Ascending aorta (tissue), 2 donors: ENCODE results near the gene PNRC2. TPM values are rescaled to one million over a fixed set of nuclear protein-coding genes. Genes with fewer than 3 reads are reported as not detected.
"Not testable (repeated sequence)": the region's sequence is repeated elsewhere in the genome, so short reads cannot be mapped to it uniquely, and the experiment has no call there.

ENCODE experiments used
- DNase-seq, 2 donors: peaks; one replicate each; pipeline ENCODE4 v3.0.0-alpha.2; 2019; ENCODE audit warnings: low spot score in 2 of 2
- H3K27ac ChIP-seq, 2 donors: fragments of 200-600 bp; sonication (generic); one replicate each; pipeline ENCODE4 v1.5.1; 2016 to 2017; ENCODE audit warnings: mild to moderate bottlenecking in 1 of 2
- H3K27me3 ChIP-seq: fragments of 200-600 bp; sonication (generic); one replicate; pipeline ENCODE4 v1.5.1; 2017
- H3K36me3 ChIP-seq, 2 donors: fragments of 200-600 bp; sonication (generic); one replicate each; pipeline ENCODE4 v1.5.1; 2016
- H3K4me1 ChIP-seq, 2 donors: fragments of 200-600 bp; sonication (generic); one replicate each; pipeline ENCODE4 v1.5.1; 2016 to 2017; ENCODE audit warnings: mild to moderate bottlenecking in 1 of 2
- H3K4me3 ChIP-seq, 2 donors: fragments of 200-600 bp; sonication (generic); one replicate each; pipeline ENCODE4 v1.5.1; 2016 to 2017; ENCODE audit warnings: mild to moderate bottlenecking in 1 of 2
- H3K9me3 ChIP-seq, 2 donors: fragments of 200-600 bp; sonication (generic); one replicate each; pipeline ENCODE4 v1.5.1; 2016
- intact Hi-C: fragments of 100-400 bp; cut with DNase I; formaldehyde crosslinking; loops from one replicate; pipeline ENCODE4 v1.15.1; 2023
- total RNA-seq: library from RNA; depleted of rRNA; stranded (reverse); fragments of >200 nt; gene quantifications from one replicate; pipeline ENCODE4 v1.1.0, GENCODE V29; 2016
- TF ChIP-seq, protein P1 (sequence below), 3 experiments: fragments of 200-600 bp in 2 of 3; fragments of 450-650 bp in 1 of 3; sonication (generic) in 2 of 3; IDR thresholded peaks; one replicate each; pipeline ENCODE4 v1.5.1; 2016 to 2019; ENCODE audit warnings: antibody characterized with exemption in 3 of 3, mild to moderate bottlenecking in 1 of 3, moderate library complexity in 1 of 3

Gene PNRC2
- total RNA-seq, 1 donor from 2014 or later: 62.7 TPM

DNA sequence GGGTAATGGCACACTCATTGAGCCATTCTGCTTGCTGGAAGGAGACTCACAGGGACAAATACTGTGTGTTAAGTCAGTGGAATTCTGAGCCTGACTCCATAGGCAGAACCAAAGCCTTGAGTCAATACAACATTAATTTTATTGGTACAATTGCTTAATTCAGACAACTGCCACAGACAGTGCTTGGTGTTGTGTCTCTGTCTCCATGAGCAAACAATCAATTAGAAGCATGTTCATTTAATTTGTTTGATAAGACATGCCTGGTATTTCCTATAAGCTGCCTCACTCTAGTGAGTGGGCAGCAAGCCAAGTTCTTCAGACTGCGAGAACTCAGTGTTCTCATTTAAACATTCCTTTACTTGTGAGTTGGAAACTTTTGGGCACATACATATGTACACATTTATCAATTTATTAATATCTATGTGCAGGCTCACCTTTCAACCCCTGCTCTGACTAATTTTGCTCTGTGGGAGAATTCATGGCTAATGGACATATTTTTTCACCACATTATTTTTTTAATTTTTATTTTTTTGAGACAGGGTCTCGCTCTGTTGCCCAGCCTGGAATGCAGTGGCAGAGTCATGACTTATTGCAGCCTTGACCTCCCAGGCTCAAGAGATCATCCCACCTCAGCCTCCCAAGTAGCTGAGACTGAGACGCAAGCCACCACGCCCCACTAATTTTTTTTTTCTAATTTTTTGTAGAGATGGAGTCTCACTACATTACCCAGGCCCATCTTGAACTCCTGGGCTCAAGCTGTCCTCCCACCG, 25.0 kb downstream of the PNRC2 start:
- no peak for DNase-seq
- no peak overlapping the region for H3K4me3 ChIP-seq
- intact Hi-C loops: loop anchor here (5.0 kb wide), 1 partner anchor 502 kb away; the partner anchor contains the start of gene ASAP3
- H3K27ac ChIP-seq: peak overlapping the region; percentile 63 to 69
- TF ChIP-seq, protein P1, sequence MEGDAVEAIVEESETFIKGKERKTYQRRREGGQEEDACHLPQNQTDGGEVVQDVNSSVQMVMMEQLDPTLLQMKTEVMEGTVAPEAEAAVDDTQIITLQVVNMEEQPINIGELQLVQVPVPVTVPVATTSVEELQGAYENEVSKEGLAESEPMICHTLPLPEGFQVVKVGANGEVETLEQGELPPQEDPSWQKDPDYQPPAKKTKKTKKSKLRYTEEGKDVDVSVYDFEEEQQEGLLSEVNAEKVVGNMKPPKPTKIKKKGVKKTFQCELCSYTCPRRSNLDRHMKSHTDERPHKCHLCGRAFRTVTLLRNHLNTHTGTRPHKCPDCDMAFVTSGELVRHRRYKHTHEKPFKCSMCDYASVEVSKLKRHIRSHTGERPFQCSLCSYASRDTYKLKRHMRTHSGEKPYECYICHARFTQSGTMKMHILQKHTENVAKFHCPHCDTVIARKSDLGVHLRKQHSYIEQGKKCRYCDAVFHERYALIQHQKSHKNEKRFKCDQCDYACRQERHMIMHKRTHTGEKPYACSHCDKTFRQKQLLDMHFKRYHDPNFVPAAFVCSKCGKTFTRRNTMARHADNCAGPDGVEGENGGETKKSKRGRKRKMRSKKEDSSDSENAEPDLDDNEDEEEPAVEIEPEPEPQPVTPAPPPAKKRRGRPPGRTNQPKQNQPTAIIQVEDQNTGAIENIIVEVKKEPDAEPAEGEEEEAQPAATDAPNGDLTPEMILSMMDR (IDR thresholded peaks at IDR 0.05): no peak
- peaks cover 0 to 17% of the 10 kb centered on the region in 2 donors for H3K4me1 ChIP-seq
- no peaks in the 10 kb centered on the region for H3K36me3 ChIP-seq
- H3K27me3 ChIP-seq: no peaks in the 10 kb centered on the region
- no peaks in the 10 kb centered on the region for H3K9me3 ChIP-seq

DNA sequence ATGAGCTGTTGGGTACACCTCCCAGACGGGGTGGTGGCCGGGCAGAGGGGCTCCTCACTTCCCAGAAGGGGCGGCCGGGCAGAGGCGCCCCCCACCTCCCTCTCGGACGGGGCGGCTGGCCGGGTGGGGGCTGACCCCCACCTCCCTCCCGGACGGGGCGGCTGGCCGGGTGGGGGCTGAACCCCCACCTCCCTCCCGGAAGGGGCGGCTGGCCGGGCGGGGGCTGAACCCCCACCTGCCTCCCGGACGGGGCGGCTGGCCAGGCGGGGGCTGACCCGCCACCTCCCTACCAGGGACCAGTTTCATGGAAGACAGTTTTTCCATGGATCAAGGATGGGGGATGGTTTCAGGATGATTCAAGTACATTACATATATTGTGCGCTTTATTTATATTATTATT, 27.4 kb downstream of the PNRC2 start:
- DNase-seq, intact Hi-C loops, H3K9me3 ChIP-seq, H3K27ac ChIP-seq, H3K4me3 ChIP-seq, H3K36me3 ChIP-seq, H3K27me3 ChIP-seq: not testable (repeated sequence)
- peaks cover 0 to 13% of the 10 kb centered on the region in 2 donors for H3K4me1 ChIP-seq

DNA sequence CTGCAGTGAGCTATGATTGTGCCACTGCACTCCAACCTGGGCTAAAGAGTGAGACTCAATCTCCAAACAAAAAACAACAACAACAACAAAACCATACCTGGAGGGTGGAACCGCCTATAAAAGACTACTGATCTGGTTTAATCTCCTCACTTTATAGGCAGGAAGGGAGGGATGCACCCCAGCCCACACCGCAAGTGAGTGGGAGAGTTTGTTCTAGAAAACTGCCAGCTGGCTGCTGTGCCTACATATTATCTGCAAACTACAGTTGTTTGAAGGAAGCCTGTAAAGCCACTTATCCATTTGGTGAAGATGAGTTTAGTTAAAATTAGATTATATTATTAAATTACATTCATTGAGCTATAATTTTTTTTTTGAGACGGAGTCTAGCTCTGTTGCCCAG, 29.6 kb downstream of the PNRC2 start:
- Histone ChIP-seq H3K4me3 (no peak overlapping the region), H3K36me3 (no peaks in the 10 kb centered on the region), H3K27ac (no peak overlapping the region), H3K4me1 (peaks cover 0 to 10% of the 10 kb centered on the region in 2 donors), H3K9me3 (no peaks in the 10 kb centered on the region), H3K27me3 (no peaks in the 10 kb centered on the region)
- intact Hi-C loops: no loop called here
- TF ChIP-seq, protein P1 (IDR thresholded peaks at IDR 0.05): no peak
- no peak for DNase-seq

DNA sequence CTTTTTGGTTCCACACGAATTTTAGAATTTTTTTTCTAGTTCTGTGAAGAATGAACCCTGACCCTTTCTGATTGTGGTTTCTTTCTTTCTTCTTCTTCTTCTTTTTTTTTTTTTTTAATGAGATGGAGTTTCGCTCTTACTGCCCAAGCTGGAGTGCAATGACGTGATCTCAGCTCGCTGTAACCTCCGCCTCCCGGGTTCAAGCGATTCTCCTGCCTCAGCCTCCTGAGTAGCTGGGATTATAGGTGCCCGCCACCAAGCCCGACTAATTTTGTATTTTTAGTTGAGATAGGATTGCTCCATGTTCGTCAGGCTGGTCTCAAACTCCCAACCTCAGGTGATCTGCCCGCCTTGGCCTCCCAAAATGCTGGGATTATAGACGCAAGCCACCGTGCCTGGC, 32.4 kb downstream of the PNRC2 start:
- H3K4me1 ChIP-seq, DNase-seq, H3K4me3 ChIP-seq, H3K27me3 ChIP-seq, H3K36me3 ChIP-seq, H3K27ac ChIP-seq, H3K9me3 ChIP-seq, intact Hi-C loops: not testable (repeated sequence)

DNA sequence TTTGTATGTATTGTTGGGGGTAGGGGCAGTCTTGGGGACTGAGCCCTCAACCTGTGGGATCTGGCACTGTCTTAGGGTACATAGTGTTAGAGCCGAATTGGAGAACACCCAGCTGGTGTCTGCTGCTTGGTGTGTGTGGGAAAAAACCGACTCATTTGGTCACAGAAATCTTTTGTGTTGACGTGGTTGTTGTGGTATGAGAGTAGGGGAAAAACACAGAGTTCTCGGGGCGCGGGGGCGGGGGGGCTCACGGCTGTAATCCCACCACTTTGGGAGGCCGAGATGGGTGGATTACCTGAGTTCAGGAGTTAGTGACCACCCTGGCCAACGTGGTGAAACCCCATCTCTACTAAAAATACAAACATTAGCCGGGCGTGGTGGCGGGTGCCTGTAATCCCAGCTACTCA, 35.8 kb downstream of the PNRC2 start:
- TF ChIP-seq, protein P1 (IDR thresholded peaks at IDR 0.05): no peak
- intact Hi-C loops: no loop called here

DNA sequence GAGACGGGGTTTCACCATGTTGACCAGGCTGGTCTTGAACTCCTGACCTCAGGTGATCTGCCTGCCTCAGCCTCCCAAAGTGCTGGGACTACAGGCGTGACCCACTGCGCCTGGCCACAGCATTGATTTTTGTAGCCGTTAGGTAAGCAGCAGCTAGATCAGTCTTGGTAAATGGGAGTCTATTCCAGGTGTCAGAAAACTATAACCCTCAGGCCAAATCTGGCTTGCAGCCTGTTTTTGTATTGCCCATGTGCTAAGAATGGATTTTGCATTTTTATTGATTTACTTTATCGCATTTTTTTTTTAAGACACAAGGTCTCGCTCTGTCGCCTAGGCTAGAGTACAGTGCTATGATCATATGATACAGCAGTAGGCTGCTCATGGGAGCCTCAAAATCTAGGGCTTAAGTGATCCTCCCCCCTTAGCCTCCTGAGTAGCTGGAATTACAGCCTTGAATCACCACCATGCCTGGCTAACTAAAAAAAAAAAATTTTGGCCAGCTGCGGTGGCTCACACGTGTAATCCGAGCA, 37.1 kb downstream of the PNRC2 start:
- H3K27me3 ChIP-seq: no peaks in the 10 kb centered on the region
- no peak overlapping the region for H3K4me3 ChIP-seq
- TF ChIP-seq, protein P1 (IDR thresholded peaks at IDR 0.05): no peak
- no peak overlapping the region for H3K27ac ChIP-seq
- no peaks in the 10 kb centered on the region for H3K36me3 ChIP-seq
- H3K4me1 ChIP-seq: peaks cover 0 to 17% of the 10 kb centered on the region in 2 donors
- no peak for DNase-seq
- intact Hi-C loops: no loop called here
- no peaks in the 10 kb centered on the region for H3K9me3 ChIP-seq

More for the DNA sequence above, 35.8 kb downstream of the PNRC2 start:
- peaks cover 0 to 17% of the 10 kb centered on the region in 2 donors for H3K4me1 ChIP-seq
- no peaks in the 10 kb centered on the region for H3K9me3 ChIP-seq
- no peak overlapping the region for H3K4me3 ChIP-seq
- no peak for DNase-seq
- no peaks in the 10 kb centered on the region for H3K27me3 ChIP-seq
- H3K27ac ChIP-seq: peak overlapping the region in 1 of 2 donors; percentile 34
- no peaks in the 10 kb centered on the region for H3K36me3 ChIP-seq
